Measurements from ENCODE around the gene LAMA5.

DNA sequence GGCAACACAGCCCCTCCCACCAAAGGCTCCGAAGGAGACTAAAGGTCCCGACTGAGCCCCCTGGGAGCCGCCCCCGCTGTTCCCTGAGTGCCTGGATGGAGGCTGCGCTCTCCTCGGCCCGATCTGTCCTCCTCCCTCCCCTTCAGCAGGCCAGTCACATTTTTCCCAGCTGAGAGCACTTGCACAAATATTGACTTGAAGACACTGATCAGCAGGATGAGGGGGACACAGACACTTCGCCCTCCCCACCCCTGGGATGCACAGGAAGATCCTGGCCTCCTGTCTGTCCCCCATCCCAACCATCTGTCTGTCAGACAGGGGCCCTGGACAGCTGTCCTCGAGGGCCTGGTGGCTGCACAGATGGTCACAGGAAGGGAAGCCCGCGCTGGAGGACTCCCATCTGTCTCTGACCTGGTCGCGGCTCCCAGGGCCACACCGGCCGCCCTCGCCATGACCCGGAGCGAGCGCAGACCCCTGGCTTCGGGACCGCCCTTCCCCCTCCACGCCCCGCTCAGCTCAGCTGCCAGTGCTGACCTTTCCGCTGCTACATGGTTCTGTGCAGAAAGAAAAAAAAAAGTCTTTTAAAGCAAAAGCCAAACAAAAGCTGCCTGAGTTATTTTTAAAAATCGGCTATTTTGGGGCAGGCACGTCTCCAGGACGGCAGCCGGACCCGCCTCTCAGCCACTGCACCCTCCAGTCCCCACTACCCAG, 11.1 kb downstream of the LAMA5 start:
- TF ChIP-seq SIN3A (IDR thresholded peaks at IDR 0.05; ENCODE audit: borderline replicate concordance, insufficient read depth, low read length) (no peak), POLR2AphosphoS5 (IDR thresholded peaks at IDR 0.05; ENCODE audit: low read depth, low read length) (no peak)

All from PFSK-1 (cell line).